ENCODE data around the gene ENDOD1. TPM values are rescaled to one million over a fixed set of nuclear protein-coding genes. Genes with fewer than 3 reads are reported as not detected.

The ENDOD1 gene
- total RNA-seq, 2 experiments from 2014 or later, result 23.4 to 23.9 TPM

Other genes starting within 250 kb of the ENDOD1 start
- gene CWC15, start 116.3 kb upstream of the ENDOD1 start, total RNA-seq, result 10 to 100 TPM; 79.0 to 79.5 TPM
- under 1 TPM; 0.89 to 0.90 TPM for gene KDM4D, start 116.1 kb upstream of the ENDOD1 start, total RNA-seq
- not detected for gene KDM4E, start 64.6 kb upstream of the ENDOD1 start, total RNA-seq
- not detected for gene KDM4F, start 40.4 kb upstream of the ENDOD1 start, total RNA-seq
- 10 to 100 TPM; 30.2 TPM for gene SRSF8, start 22.9 kb upstream of the ENDOD1 start, total RNA-seq
- 10 to 100 TPM; 29.1 to 31.5 TPM for gene SESN3, start 141.4 kb downstream of the ENDOD1 start, total RNA-seq

Data from activated CD8-positive, alpha-beta T cell treated with anti-CD3 and anti-CD28 coated beads, Interleukin-2, amount 10 ng/mL, durations not matched to agents 7 days and 5 days (primary cell).